ENCODE data around the gene PARK7. TPM values are rescaled to one million over a fixed set of nuclear protein-coding genes. Genes with fewer than 3 reads are reported as not detected.

The PARK7 gene
- total RNA-seq, 5 donors from 2014 or later (not counting 1 experiment from before 2014, with no cell fraction given): 103 to 125 (median 116) TPM

GRCh38 chr1:8025061-8025670 is 63.7 kb downstream of the PARK7 start:
- POLR2A ChIA-PET: interaction anchor here in 1 of 2 donors (0.6 kb wide), 1 partner anchor 770 kb away, joined by 3 read pairs; no protein-coding TSS in a partner anchor
- Histone ChIP-seq H3K9me3 (no peaks in the 10 kb centered on the region), H3K27ac (ENCODE audit: low read length) (no peak overlapping the region), H3K27me3 (replicated peaks in 1 of 2; ENCODE audit: control insufficient read depth in 2 of 2, extremely low read depth in 1 of 2, insufficient read depth in 2 of 2, low read length in 1 of 2) (peaks cover 14% of the 10 kb centered on the region in 2 experiments), H3K4me3 (ENCODE audit: control insufficient read depth in 1 of 2, extremely low read depth in 1 of 2, low read length in 1 of 2) (peak overlapping the region; percentile 41 to 52), H3K36me3 (ENCODE audit: control insufficient read depth in 2 of 2, extremely low read depth in 1 of 2, insufficient read depth in 1 of 2, low read length in 1 of 2) (no peaks in the 10 kb centered on the region), H3K4me1 (ENCODE audit: control insufficient read depth in 1 of 2, extremely low read depth in 1 of 2, insufficient read depth in 2 of 2, low read length in 2 of 2) (peaks cover 7 to 12% of the 10 kb centered on the region in 2 experiments)
- ATAC-seq (replicated peaks in 1 of 4) (no peak), DNase-seq (peak in 5 of 35 experiments; percentile 2 to 29 (median 8))
- 11% methylated on average over 10 of the region's 19 CpGs for WGBS (ENCODE audit: insufficient coverage)
- peak overlapping the region; percentile 72 to 81 (median 79) for H3K4me3 Mint-ChIP-seq
- no peak overlapping the region for H3K27ac Mint-ChIP-seq
- H3K36me3 Mint-ChIP-seq: no peaks in the 10 kb centered on the region
- CTCF ChIA-PET: interaction anchor here in 1 of 2 donors (0.6 kb wide), 1 partner anchor 136 kb away, joined by 3 read pairs; no protein-coding TSS in a partner anchor
- H3K4me1 Mint-ChIP-seq: peaks cover 10 to 14% (median 11%) of the 10 kb centered on the region in 3 donors
- H3K9me3 Mint-ChIP-seq: no peaks in the 10 kb centered on the region
- peaks cover 15 to 17% of the 10 kb centered on the region in 2 donors for H3K27me3 Mint-ChIP-seq

- Mint-ChIP-seq H3K9me3 (no peaks in the 10 kb centered on the region), H3K4me3 (peak overlapping the region; percentile 72 to 81 (median 79)), H3K4me1 (peaks cover 10 to 14% (median 11%) of the 10 kb centered on the region in 3 donors), H3K27ac (no peak overlapping the region), H3K27me3 (peaks cover 15 to 17% of the 10 kb centered on the region in 2 donors), H3K36me3 (no peaks in the 10 kb centered on the region)
- Histone ChIP-seq H3K9me3 (no peaks in the 10 kb centered on the region), H3K4me1 (ENCODE audit: control insufficient read depth in 1 of 2, extremely low read depth in 1 of 2, insufficient read depth in 2 of 2, low read length in 2 of 2) (peaks cover 7 to 12% of the 10 kb centered on the region in 2 experiments), H3K4me3 (ENCODE audit: control insufficient read depth in 1 of 2, extremely low read depth in 1 of 2, low read length in 1 of 2) (peak overlapping the region; percentile 41 to 52), H3K36me3 (ENCODE audit: control insufficient read depth in 2 of 2, extremely low read depth in 1 of 2, insufficient read depth in 1 of 2, low read length in 1 of 2) (no peaks in the 10 kb centered on the region), H3K27ac (ENCODE audit: low read length) (no peak overlapping the region), H3K27me3 (replicated peaks in 1 of 2; ENCODE audit: control insufficient read depth in 2 of 2, extremely low read depth in 1 of 2, insufficient read depth in 2 of 2, low read length in 1 of 2) (peaks cover 14 to 17% of the 10 kb centered on the region in 2 experiments)
- peak; percentile 23 to 36 (median 32) for ATAC-seq (replicated peaks in 1 of 4)
- WGBS (ENCODE audit: insufficient coverage): 2% methylated on average over 60 of the region's 69 CpGs
- CTCF ChIA-PET: interaction anchor here in 1 of 2 donors (0.6 kb wide), 1 partner anchor 136 kb away, joined by 3 read pairs; no protein-coding TSS in a partner anchor
- peak in 1 of 35 experiments; percentile 2 for DNase-seq
- POLR2A ChIA-PET: no interaction called here
Observed at GRCh38 chr1:8025671-8026144, 64.2 kb downstream of the PARK7 start.

GRCh38 chr1:8026153-8026975 is 64.9 kb downstream of the PARK7 start, which contains the start of gene ERRFI1:
TSS of gene ERRFI1 (minus strand) at chr1:8026309. CDS start at chr1:8015619, 10,690 bp downstream.
- DNase-seq: peak; percentile 54 to 92 (median 74)
- WGBS (ENCODE audit: insufficient coverage): 7% methylated on average over 94 of the region's 98 CpGs
- H3K9me3 Mint-ChIP-seq: no peaks in the 10 kb centered on the region
- H3K27me3 ChIP-seq (replicated peaks in 1 of 2; ENCODE audit: control insufficient read depth in 2 of 2, extremely low read depth in 1 of 2, insufficient read depth in 2 of 2, low read length in 1 of 2): peaks cover 14 to 17% of the 10 kb centered on the region in 2 experiments
- ChIA-PET POLR2A (no interaction called here), CTCF (interaction anchor here in 1 of 2 donors (0.5 kb wide), 1 partner anchor 144 kb away, joined by 6 read pairs; no protein-coding TSS in a partner anchor)
- H3K4me3 ChIP-seq (ENCODE audit: control insufficient read depth in 1 of 2, extremely low read depth in 1 of 2, low read length in 1 of 2): peak within 1 kb of the TSS; percentile 47 to 52
- ATAC-seq (replicated peaks in 1 of 4): peak; percentile 94 to 96 (median 94)
- no peak within 1 kb of the TSS for H3K27ac ChIP-seq (ENCODE audit: low read length)
- H3K36me3 ChIP-seq (ENCODE audit: control insufficient read depth in 2 of 2, extremely low read depth in 1 of 2, insufficient read depth in 1 of 2, low read length in 1 of 2): no peaks in the 10 kb centered on the region
- H3K27me3 Mint-ChIP-seq: peaks cover 15 to 17% of the 10 kb centered on the region in 2 donors
- peak within 1 kb of the TSS; percentile 72 to 81 (median 79) for H3K4me3 Mint-ChIP-seq
- no peaks in the 10 kb centered on the region for H3K36me3 Mint-ChIP-seq
- peaks cover 10 to 14% (median 11%) of the 10 kb centered on the region in 3 donors for H3K4me1 Mint-ChIP-seq
- H3K9me3 ChIP-seq: no peaks in the 10 kb centered on the region
- H3K4me1 ChIP-seq (ENCODE audit: control insufficient read depth in 1 of 2, extremely low read depth in 1 of 2, insufficient read depth in 2 of 2, low read length in 2 of 2): peaks cover 7 to 12% of the 10 kb centered on the region in 2 experiments
- H3K27ac Mint-ChIP-seq: peak within 1 kb of the TSS; percentile 24 to 66

GRCh38 chr1:8026976-8027747 is 65.7 kb downstream of the PARK7 start:
- H3K4me1 ChIP-seq (ENCODE audit: control insufficient read depth in 1 of 2, extremely low read depth in 1 of 2, insufficient read depth in 2 of 2, low read length in 2 of 2): peaks cover 7 to 12% of the 10 kb centered on the region in 2 experiments
- no peak overlapping the region for H3K27ac ChIP-seq (ENCODE audit: low read length)
- peak overlapping the region in 1 of 2 donors; percentile 47 for H3K4me3 ChIP-seq (ENCODE audit: control insufficient read depth in 1 of 2, extremely low read depth in 1 of 2, low read length in 1 of 2)
- peaks cover 14 to 17% of the 10 kb centered on the region in 2 experiments for H3K27me3 ChIP-seq (replicated peaks in 1 of 2; ENCODE audit: control insufficient read depth in 2 of 2, extremely low read depth in 1 of 2, insufficient read depth in 2 of 2, low read length in 1 of 2)
- peaks cover 10 to 14% (median 11%) of the 10 kb centered on the region in 3 donors for H3K4me1 Mint-ChIP-seq
- H3K9me3 Mint-ChIP-seq: no peaks in the 10 kb centered on the region
- no peaks in the 10 kb centered on the region for H3K9me3 ChIP-seq
- ATAC-seq (replicated peaks in 1 of 4) (no peak), DNase-seq (no peak)
- no peaks in the 10 kb centered on the region for H3K36me3 Mint-ChIP-seq
- ChIA-PET CTCF (interaction anchor here in 1 of 2 donors (0.5 kb wide), 1 partner anchor 143 kb away, joined by 6 read pairs; no protein-coding TSS in a partner anchor), POLR2A (no interaction called here)
- H3K27me3 Mint-ChIP-seq: peaks cover 15 to 17% of the 10 kb centered on the region in 2 donors
- WGBS (ENCODE audit: insufficient coverage): 94% methylated on average over 16 of the region's 25 CpGs
- no peaks in the 10 kb centered on the region for H3K36me3 ChIP-seq (ENCODE audit: control insufficient read depth in 2 of 2, extremely low read depth in 1 of 2, insufficient read depth in 1 of 2, low read length in 1 of 2)
- H3K4me3 Mint-ChIP-seq: peak overlapping the region; percentile 54 to 78 (median 72)
- H3K27ac Mint-ChIP-seq: peak overlapping the region in 1 of 2 donors; percentile 24

GRCh38 chr1:8027748-8028570 is 66.4 kb downstream of the PARK7 start:
- peaks cover 13 to 15% of the 10 kb centered on the region in 2 donors for H3K27me3 Mint-ChIP-seq

More at GRCh38 chr1:8027748-8028570, 66.4 kb downstream of the PARK7 start:
- H3K4me3 ChIP-seq (ENCODE audit: control insufficient read depth in 1 of 2, extremely low read depth in 1 of 2, low read length in 1 of 2): no peak overlapping the region
- H3K4me1 Mint-ChIP-seq: peaks cover 10 to 14% (median 11%) of the 10 kb centered on the region in 3 donors
- H3K27me3 ChIP-seq (replicated peaks in 1 of 2; ENCODE audit: control insufficient read depth in 2 of 2, extremely low read depth in 1 of 2, insufficient read depth in 2 of 2, low read length in 1 of 2): peaks cover 14 to 17% of the 10 kb centered on the region in 2 experiments
- H3K36me3 ChIP-seq (ENCODE audit: control insufficient read depth in 2 of 2, extremely low read depth in 1 of 2, insufficient read depth in 1 of 2, low read length in 1 of 2): no peaks in the 10 kb centered on the region
- DNase-seq: no peak
- CTCF ChIA-PET: interaction anchor here in 1 of 2 donors (0.6 kb wide), 1 partner anchor 103 kb away, joined by 7 read pairs; no protein-coding TSS in a partner anchor
- H3K27ac Mint-ChIP-seq: no peak overlapping the region
- 100% methylated on average over 1 of the region's 8 CpGs for WGBS (ENCODE audit: insufficient coverage)
- POLR2A ChIA-PET: no interaction called here
- H3K4me3 Mint-ChIP-seq: peak overlapping the region in 1 of 3 donors; percentile 78
- no peaks in the 10 kb centered on the region for H3K9me3 Mint-ChIP-seq
- H3K36me3 Mint-ChIP-seq: no peaks in the 10 kb centered on the region
- no peak for ATAC-seq (replicated peaks in 1 of 4)
- no peaks in the 10 kb centered on the region for H3K9me3 ChIP-seq
- H3K4me1 ChIP-seq (ENCODE audit: control insufficient read depth in 1 of 2, extremely low read depth in 1 of 2, insufficient read depth in 2 of 2, low read length in 2 of 2): peaks cover 7 to 12% of the 10 kb centered on the region in 2 experiments
- H3K27ac ChIP-seq (ENCODE audit: low read length): no peak overlapping the region

Measured in T-cell (primary cell).